Activated naive CD8-positive, alpha-beta T cell treated with anti-CD3 and anti-CD28 coated beads for 36 hours (primary cell): ENCODE results near the gene TM9SF3. TPM values are rescaled to one million over a fixed set of nuclear protein-coding genes. Genes with fewer than 3 reads are reported as not detected.

Experiments
- DNase-seq: peaks from one replicate; pipeline ENCODE4 v3.0.0; 2021
- H3K27ac Mint-ChIP-seq: one replicate; pipeline ENCODE4 v1.8.0; 2022; ENCODE audit warnings: mild to moderate bottlenecking, moderate library complexity, mixed read lengths
- H3K27me3 Mint-ChIP-seq: one replicate; pipeline ENCODE4 v1.8.0; 2022; ENCODE audit warnings: mild to moderate bottlenecking, mixed read lengths
- H3K36me3 Mint-ChIP-seq: one replicate; pipeline ENCODE4 v1.8.0; 2021; ENCODE audit warnings: mild to moderate bottlenecking, mixed read lengths
- H3K4me1 Mint-ChIP-seq: one replicate; pipeline ENCODE4 v1.8.0; 2021; ENCODE audit warnings: mixed read lengths
- H3K4me3 Mint-ChIP-seq: one replicate; pipeline ENCODE4 v1.8.0; 2022; ENCODE audit warnings: mild to moderate bottlenecking, moderate library complexity, mixed read lengths
- H3K9me3 Mint-ChIP-seq: one replicate; pipeline ENCODE4 v1.8.0; 2022; ENCODE audit warnings: mixed read lengths
- total RNA-seq, 2 experiments: library from RNA; stranded (reverse); gene quantifications; one replicate each; pipeline ENCODE4 v1.2.3, GENCODE V29; 2021

The TM9SF3 gene
- total RNA-seq: 10 to 100 TPM; 85.3 to 86.7 TPM

GRCh38 chr10:96586419-96587263 is at the start of gene TM9SF3:
Gene TM9SF3 (minus strand): TSS chr10:96587012. CDS start chr10:96586835, 177 bp downstream.
- Mint-ChIP-seq H3K36me3 (peaks cover 12% of the 10 kb centered on the region), H3K9me3 (no peaks in the 10 kb centered on the region), H3K4me3 (peak within 1 kb of the TSS; percentile 92), H3K27ac (peak within 1 kb of the TSS; percentile 92), H3K4me1 (peaks cover 27% of the 10 kb centered on the region), H3K27me3 (no peaks in the 10 kb centered on the region)
- DNase-seq: peak; percentile 91

DNA sequence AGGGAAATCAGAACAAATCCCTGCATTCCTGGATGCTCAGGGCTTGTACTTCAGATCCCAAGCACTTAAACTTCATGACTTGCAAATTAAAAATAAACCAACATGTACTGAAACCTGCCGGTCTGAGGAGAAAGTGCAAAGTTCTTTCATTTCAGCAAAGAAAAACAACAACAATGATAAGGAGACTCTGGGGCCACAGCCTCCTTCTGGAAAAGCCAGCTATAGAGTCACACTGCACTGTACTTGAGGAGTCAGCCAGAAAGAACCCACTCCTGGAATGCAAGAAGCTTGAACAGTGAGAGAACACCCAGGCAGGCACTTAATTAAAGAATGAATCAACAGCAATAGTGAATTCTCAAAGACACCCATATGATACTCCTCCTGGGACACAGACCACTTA is 49.7 kb upstream of the TM9SF3 start:
- H3K36me3 Mint-ChIP-seq: no peaks in the 10 kb centered on the region
- H3K4me1 Mint-ChIP-seq: peaks cover 8% of the 10 kb centered on the region
- no peak overlapping the region for H3K4me3 Mint-ChIP-seq
- no peaks in the 10 kb centered on the region for H3K9me3 Mint-ChIP-seq
- H3K27ac Mint-ChIP-seq: no peak overlapping the region
- DNase-seq: no peak
- no peaks in the 10 kb centered on the region for H3K27me3 Mint-ChIP-seq

DNA sequence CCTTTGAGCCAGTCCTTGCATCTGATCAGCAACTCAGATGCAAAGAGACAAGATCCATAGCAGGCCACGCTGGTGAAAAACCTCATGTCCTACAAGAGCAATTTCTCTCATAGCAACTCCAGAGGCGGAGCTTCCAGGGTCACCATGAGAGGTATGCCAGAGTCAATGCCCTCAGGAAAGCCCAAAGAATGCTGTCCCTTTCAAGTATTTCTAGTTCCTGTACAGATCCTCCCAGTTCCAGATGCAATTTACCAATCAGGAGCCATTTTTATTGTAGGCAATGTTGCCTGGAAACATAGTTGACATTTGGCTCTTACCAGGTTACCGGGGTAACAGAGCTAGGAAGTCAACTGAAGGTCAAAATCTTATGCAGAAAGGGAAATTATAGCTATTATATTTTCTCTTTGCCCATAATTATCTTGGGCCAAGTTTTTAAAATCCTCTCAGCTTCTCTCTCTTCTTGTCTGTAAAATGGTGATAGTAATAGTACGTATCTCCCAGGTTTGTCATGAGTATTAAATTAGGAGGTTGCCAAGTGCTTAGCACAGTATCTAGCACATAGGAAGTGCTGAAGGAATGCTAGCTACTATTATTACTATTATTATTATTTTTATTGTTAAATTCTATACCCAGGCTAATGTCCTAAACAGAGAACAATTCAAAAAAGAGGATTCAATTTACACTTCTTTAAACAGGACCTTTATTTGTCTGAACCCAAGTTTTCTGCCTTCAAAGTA is 46.3 kb upstream of the TM9SF3 start:
- Mint-ChIP-seq H3K4me1 (peaks cover 2% of the 10 kb centered on the region), H3K27ac (no peak overlapping the region), H3K4me3 (no peak overlapping the region), H3K27me3 (no peaks in the 10 kb centered on the region), H3K9me3 (no peaks in the 10 kb centered on the region), H3K36me3 (no peaks in the 10 kb centered on the region)
- no peak for DNase-seq

GRCh38 chr10:96627292-96627691 is 40.5 kb upstream of the TM9SF3 start:
- no peaks in the 10 kb centered on the region for H3K9me3 Mint-ChIP-seq

DNA sequence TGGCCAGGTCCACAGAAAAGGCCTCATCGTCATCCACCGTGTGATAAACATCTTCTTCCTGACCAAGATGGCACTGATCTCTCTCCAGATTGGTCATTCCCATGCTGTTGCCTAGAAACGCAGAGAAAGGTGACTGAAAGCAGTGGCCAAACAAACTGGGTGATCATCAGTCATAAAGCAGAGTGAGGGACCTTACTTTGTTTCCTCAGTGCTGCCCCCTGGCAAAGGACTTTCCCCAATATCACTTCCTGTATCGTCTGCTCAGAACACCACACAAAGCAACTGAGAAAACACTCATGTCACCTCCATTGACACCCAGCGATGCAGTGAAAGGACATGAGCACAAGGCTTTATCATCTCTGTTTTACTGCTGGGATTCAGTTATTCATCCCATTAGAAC is 40.0 kb upstream of the TM9SF3 start:
- DNase-seq: no peak
- no peaks in the 10 kb centered on the region for H3K9me3 Mint-ChIP-seq
- no peaks in the 10 kb centered on the region for H3K27me3 Mint-ChIP-seq
- H3K4me3 Mint-ChIP-seq: no peak overlapping the region
- H3K27ac Mint-ChIP-seq: no peak overlapping the region
- H3K36me3 Mint-ChIP-seq: peaks cover 3% of the 10 kb centered on the region
- no peaks in the 10 kb centered on the region for H3K4me1 Mint-ChIP-seq

More at GRCh38 chr10:96627292-96627691, 40.5 kb upstream of the TM9SF3 start:
- H3K4me3 Mint-ChIP-seq: no peak overlapping the region
- no peak for DNase-seq
- H3K27ac Mint-ChIP-seq: no peak overlapping the region
- H3K4me1 Mint-ChIP-seq: no peaks in the 10 kb centered on the region
- peaks cover 3% of the 10 kb centered on the region for H3K36me3 Mint-ChIP-seq
- no peaks in the 10 kb centered on the region for H3K27me3 Mint-ChIP-seq

DNA sequence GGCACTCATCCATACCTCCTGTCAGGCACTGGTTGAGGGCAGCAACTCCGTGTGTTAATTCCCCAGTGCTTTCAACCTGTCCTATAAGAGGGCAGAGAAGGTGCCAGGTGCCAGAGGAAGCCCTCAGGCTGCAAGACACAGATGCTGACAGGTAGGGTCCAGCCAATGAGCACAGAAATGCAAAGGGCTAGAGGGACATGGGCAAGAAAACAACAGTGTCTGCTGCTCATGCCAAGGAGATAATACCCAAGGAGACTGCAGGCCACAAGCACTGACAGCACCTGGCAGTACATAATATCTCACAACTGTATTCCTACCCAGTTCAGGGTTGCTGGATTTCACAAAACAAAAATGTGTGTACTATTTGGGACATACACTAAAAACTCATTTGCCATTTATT is 38.4 kb upstream of the TM9SF3 start:
- DNase-seq: no peak
- Mint-ChIP-seq H3K4me1 (no peaks in the 10 kb centered on the region), H3K27ac (no peak overlapping the region), H3K36me3 (peaks cover 3% of the 10 kb centered on the region), H3K27me3 (no peaks in the 10 kb centered on the region), H3K4me3 (no peak overlapping the region), H3K9me3 (no peaks in the 10 kb centered on the region)

DNA sequence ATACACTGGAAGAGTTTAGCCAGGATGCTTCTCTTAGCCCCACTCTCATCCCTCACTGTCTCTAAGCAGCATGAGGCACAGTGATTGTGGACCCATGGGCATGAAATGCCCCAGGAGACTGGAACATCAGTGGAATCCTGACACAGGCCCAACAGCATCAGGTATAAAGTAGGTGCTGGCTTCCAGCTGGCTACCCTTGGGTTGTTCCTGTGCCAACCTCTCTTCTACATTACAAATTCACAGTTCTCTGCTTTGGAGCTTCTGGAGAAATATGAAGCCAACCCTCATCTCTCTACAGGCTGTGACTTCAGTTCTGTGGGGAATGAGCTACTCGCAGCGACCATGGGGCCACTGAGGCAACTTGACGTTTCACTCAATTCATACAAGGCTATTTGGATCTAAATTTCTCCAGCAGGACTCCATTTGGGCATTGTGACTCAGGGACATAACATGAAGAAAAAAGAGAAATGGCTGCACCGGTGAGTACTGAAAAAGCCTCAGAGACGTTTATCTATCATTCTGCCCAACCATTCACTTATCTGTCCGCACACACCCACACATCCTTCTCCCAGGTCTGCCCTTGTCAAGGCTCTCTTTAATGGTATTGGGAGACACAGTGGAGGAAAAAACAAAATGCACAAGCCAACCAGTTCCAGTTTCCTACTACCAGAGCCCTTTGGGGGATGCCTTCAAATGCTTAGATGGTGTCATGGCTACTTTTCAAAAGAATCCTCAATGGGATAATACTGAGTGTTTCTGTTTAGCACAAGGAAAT is 35.4 kb upstream of the TM9SF3 start:
- peaks cover 3% of the 10 kb centered on the region for H3K36me3 Mint-ChIP-seq
- no peaks in the 10 kb centered on the region for H3K27me3 Mint-ChIP-seq
- H3K27ac Mint-ChIP-seq: no peak overlapping the region
- H3K9me3 Mint-ChIP-seq: no peaks in the 10 kb centered on the region
- DNase-seq: no peak
- no peaks in the 10 kb centered on the region for H3K4me1 Mint-ChIP-seq
- no peak overlapping the region for H3K4me3 Mint-ChIP-seq

GRCh38 chr10:96619796-96620773 is 33.3 kb upstream of the TM9SF3 start:
- Mint-ChIP-seq H3K27ac (no peak overlapping the region), H3K4me1 (no peaks in the 10 kb centered on the region), H3K27me3 (no peaks in the 10 kb centered on the region), H3K36me3 (no peaks in the 10 kb centered on the region), H3K9me3 (no peaks in the 10 kb centered on the region), H3K4me3 (no peak overlapping the region)
- no peak for DNase-seq

DNA sequence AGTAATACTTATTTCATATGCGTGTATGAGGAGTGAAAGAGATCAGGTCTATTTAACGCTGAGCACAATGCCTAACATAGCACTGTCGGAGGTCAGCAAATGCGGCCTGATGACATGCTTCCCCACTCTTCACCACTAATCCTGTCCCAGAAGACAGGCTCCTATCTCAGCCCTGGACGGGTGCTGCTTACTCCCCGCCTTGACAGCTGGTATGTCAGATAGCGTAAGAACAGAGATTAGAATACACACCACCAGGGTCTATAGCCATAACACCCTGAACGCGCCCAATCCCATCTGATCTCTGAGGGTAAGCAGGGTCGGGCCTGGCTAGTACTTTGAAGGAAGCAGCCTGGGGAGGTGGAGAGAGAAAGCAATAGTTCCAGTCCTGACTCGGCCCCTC is 32.3 kb upstream of the TM9SF3 start:
- Mint-ChIP-seq H3K36me3 (no peaks in the 10 kb centered on the region), H3K4me3 (no peak overlapping the region), H3K27me3 (no peaks in the 10 kb centered on the region)

GRCh38 chr10:96618653-96619052 is 31.8 kb upstream of the TM9SF3 start:
- no peak for DNase-seq
- Mint-ChIP-seq H3K27me3 (no peaks in the 10 kb centered on the region), H3K4me3 (no peak overlapping the region), H3K4me1 (no peaks in the 10 kb centered on the region), H3K27ac (no peak overlapping the region), H3K36me3 (no peaks in the 10 kb centered on the region), H3K9me3 (no peaks in the 10 kb centered on the region)

More for the DNA sequence above, 32.3 kb upstream of the TM9SF3 start:
- H3K9me3 Mint-ChIP-seq: no peaks in the 10 kb centered on the region
- no peak overlapping the region for H3K27ac Mint-ChIP-seq
- no peak for DNase-seq
- no peaks in the 10 kb centered on the region for H3K4me1 Mint-ChIP-seq

GRCh38 chr10:96616961-96617360 is 30.1 kb upstream of the TM9SF3 start:
- Mint-ChIP-seq H3K9me3 (no peaks in the 10 kb centered on the region), H3K27ac (no peak overlapping the region), H3K4me3 (no peak overlapping the region), H3K27me3 (no peaks in the 10 kb centered on the region), H3K36me3 (no peaks in the 10 kb centered on the region), H3K4me1 (no peaks in the 10 kb centered on the region)
- DNase-seq: no peak

- Mint-ChIP-seq H3K4me3 (no peak overlapping the region), H3K36me3 (no peaks in the 10 kb centered on the region), H3K4me1 (peaks cover 6% of the 10 kb centered on the region), H3K27ac (no peak overlapping the region), H3K9me3 (no peaks in the 10 kb centered on the region), H3K27me3 (no peaks in the 10 kb centered on the region)
- DNase-seq: no peak
Observed at GRCh38 chr10:96614515-96614914, 27.7 kb upstream of the TM9SF3 start.

DNA sequence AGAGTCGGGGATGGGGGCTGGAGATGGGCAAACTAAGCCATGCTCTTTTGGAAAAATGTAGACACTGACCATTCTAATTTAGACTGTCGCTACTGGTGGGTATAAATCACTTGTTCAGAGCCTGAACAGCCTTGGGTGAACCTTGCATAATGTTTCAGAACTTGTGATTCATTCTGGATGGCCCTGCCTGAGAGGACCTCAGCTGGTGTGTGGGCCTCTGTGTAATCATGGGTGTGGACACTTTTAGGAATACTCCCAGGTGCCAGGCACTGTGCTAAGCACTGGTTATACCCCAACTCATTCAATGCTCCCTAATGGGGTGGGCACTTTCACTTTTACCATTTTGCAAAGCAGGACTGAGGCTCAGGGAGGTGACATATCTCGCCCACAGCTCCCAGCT is 26.8 kb upstream of the TM9SF3 start:
- peaks cover 6% of the 10 kb centered on the region for H3K4me1 Mint-ChIP-seq
- no peaks in the 10 kb centered on the region for H3K9me3 Mint-ChIP-seq

More for the DNA sequence above, 26.8 kb upstream of the TM9SF3 start:
- no peaks in the 10 kb centered on the region for H3K36me3 Mint-ChIP-seq
- no peak overlapping the region for H3K4me3 Mint-ChIP-seq
- H3K27me3 Mint-ChIP-seq: no peaks in the 10 kb centered on the region
- no peak overlapping the region for H3K27ac Mint-ChIP-seq
- DNase-seq: no peak
